ENCODE results near the gene NDUFA13. TPM values are rescaled to one million over a fixed set of nuclear protein-coding genes. Genes with fewer than 3 reads are reported as not detected.
A peak's percentile ranks its signal among the peaks of the same experiment; 100 is the strongest.

Gene NDUFA13
- total RNA-seq, 1 experiment from 2014 or later, result 354 TPM

DNA sequence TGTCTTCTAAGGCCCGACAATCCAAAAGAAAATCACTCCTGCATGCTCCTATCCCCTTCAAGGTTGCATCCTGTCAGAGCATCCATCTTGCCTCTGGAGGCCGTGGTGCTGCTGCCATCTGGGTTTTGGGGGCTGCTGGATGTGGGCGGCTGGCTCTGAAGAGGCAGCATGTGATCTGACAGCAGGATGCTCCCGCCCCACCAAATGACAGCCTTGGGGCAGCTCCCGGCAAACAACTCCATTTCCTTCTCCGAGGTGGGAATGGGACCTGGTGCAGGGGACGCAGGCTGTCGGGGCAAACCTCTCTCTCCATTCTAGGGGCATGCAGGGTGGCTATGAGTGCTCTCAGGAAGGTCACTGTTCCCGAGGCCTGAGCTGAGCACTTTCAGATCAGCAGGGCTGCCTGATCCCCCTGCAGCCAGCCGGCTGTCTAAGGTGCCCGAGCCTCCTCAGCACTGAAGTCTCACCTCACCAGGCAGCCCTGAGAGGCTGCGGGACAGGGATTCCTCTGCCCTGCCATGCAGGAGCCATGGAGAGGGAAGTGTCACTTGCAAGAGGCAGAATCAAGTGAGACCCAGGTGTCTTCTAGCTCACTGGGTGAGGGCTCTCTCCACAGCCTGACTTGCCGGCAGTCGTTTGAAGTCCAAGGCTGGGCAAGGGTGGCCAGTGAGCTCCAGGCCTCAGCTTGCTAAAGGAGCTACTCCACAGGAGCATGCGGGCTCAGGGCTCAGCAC lies 29.5 kb upstream of the NDUFA13 start:
- intact Hi-C loops (cut with micrococcal nuclease), result loop anchor here (5.0 kb wide), 1 partner anchor 79 kb away; the partner anchor contains the start of gene GATAD2A
- POLR2A ChIA-PET, result no interaction called here
- no peaks in the 10 kb centered on the region for H3K9me3 Mint-ChIP-seq (ENCODE audit: unreplicated experiment)
- TF ChIP-seq, protein P1, sequence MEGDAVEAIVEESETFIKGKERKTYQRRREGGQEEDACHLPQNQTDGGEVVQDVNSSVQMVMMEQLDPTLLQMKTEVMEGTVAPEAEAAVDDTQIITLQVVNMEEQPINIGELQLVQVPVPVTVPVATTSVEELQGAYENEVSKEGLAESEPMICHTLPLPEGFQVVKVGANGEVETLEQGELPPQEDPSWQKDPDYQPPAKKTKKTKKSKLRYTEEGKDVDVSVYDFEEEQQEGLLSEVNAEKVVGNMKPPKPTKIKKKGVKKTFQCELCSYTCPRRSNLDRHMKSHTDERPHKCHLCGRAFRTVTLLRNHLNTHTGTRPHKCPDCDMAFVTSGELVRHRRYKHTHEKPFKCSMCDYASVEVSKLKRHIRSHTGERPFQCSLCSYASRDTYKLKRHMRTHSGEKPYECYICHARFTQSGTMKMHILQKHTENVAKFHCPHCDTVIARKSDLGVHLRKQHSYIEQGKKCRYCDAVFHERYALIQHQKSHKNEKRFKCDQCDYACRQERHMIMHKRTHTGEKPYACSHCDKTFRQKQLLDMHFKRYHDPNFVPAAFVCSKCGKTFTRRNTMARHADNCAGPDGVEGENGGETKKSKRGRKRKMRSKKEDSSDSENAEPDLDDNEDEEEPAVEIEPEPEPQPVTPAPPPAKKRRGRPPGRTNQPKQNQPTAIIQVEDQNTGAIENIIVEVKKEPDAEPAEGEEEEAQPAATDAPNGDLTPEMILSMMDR (IDR thresholded peaks at IDR 0.05; ENCODE audit: unreplicated experiment), result no peak
- no peak overlapping the region for H3K27ac Mint-ChIP-seq (ENCODE audit: low read depth, unreplicated experiment)
- CTCF ChIA-PET, result interaction anchor here (0.6 to 7.5 kb wide), 5 partner anchors 8 to 121 kb away, joined by 3 to 176 read pairs (median 4); no protein-coding TSS in a partner anchor
- H3K4me3 Mint-ChIP-seq (ENCODE audit: unreplicated experiment), result no peak overlapping the region
- no peaks in the 10 kb centered on the region for H3K27me3 Mint-ChIP-seq (ENCODE audit: insufficient read depth, unreplicated experiment)
- no TSS peak for BruUV-seq (replicated peaks)
- no peak for DNase-seq (ENCODE audit: unreplicated experiment)
- peaks cover 25% of the 10 kb centered on the region for H3K36me3 Mint-ChIP-seq (ENCODE audit: insufficient read depth, unreplicated experiment)
- H3K4me1 Mint-ChIP-seq (ENCODE audit: insufficient read depth, unreplicated experiment), result peaks cover 12% of the 10 kb centered on the region

DNA sequence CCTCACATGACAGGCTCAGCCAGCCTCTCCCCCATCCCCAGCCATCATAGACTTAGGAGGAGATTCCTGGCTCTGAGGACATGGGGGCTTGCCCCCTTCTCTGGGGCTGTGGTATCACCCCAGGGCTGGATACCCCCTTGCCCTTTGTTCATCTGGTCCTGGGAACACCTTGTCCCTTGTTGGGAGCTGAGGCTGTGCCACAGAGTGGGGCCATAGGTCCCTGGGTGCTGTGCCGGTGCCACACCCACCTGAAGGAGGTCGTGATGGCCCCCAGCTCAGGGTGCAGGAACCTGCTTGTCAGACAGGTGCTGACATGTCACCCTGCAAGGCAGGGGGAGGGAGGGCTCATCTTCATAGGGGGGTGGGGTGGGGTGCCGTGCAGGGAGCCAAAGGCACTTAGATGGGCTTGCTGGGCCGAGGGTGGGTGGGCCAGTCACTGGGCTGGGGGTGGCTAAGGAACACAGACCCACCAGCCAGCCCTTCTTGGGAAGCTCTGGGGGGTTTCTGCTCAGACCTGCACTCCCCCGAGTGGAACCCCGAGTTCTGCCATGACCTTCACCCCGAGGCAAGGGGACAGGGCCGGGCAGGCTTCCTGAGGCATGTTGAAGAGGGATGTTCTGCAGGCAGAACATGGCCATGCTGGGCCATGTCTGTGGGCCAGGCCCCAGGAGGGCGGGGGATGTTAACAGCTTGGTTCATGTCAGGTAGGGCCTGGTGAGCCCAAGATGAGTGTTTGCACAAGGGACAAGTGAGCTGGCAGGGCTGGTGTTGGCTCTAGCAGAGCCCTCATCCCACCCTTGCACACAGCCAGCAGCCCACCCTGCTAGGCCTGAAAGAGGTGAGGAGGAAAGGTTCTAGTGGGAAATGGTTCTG lies 28.7 kb upstream of the NDUFA13 start:
- Mint-ChIP-seq H3K36me3 (ENCODE audit: insufficient read depth, unreplicated experiment) (peaks cover 19% of the 10 kb centered on the region), H3K27me3 (ENCODE audit: insufficient read depth, unreplicated experiment) (no peaks in the 10 kb centered on the region), H3K4me1 (ENCODE audit: insufficient read depth, unreplicated experiment) (peaks cover 12% of the 10 kb centered on the region), H3K4me3 (ENCODE audit: unreplicated experiment) (no peak overlapping the region), H3K9me3 (ENCODE audit: unreplicated experiment) (no peaks in the 10 kb centered on the region), H3K27ac (ENCODE audit: low read depth, unreplicated experiment) (peak overlapping the region; percentile 67)
- no peak for DNase-seq (ENCODE audit: unreplicated experiment)
- ChIA-PET POLR2A (interaction anchor here (0.8 kb wide), 1 partner anchor 102 kb away, joined by 4 read pairs; no protein-coding TSS in a partner anchor), CTCF (interaction anchor here (0.6 to 7.5 kb wide), 6 partner anchors 9 to 122 kb away, joined by 3 to 176 read pairs (median 4); no protein-coding TSS in a partner anchor)
- no TSS peak for BruUV-seq (replicated peaks)
- TF ChIP-seq, protein P1 (IDR thresholded peaks at IDR 0.05; ENCODE audit: unreplicated experiment), result no peak
- intact Hi-C loops (cut with micrococcal nuclease), result loop anchor here (5.0 kb wide), 1 partner anchor 80 kb away; the partner anchor contains the start of gene GATAD2A

DNA sequence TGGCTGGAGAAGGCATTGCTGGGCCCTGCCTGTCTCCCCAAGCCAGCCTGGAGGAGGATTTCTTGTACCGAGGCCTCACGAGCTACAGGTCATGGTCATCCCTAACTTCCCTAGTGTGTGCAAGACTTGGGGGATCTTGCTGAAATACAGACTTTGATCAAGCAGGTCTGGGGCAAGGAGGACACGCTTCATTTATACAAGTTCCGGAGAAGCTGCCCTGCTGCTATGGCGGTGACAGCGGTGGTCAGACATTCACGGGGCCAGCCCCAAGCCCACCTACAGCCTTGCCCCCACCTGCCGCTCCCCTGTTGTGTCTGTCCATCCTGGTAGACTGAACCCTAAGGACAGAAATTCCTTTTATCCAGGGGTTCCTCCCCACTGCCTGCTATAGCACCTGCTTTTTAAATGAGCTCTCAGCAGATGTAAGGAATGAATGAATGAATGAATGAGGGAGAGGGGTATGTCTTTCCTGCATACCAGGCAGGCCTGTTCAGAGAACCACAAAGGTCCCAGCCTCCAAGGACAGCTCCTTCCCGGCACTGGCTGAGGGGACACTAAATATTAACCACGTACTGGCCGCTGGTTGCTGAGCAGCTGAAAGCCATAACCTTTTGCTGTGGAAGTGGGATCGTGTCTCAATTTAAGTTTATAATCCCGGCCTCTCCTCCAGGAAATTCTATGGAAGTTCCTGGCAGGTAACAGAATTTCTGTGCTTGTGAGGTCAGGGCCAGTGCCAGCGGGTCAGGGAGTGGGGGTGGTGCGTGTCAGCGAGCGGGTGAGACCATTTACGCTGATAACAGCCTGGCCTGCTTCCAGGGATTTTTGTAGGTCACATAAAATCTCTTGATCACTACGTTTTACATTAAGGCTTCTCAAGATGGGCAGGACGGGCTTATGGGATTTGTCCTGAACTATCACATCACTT lies 27.8 kb upstream of the NDUFA13 start:
- Mint-ChIP-seq H3K27me3 (ENCODE audit: insufficient read depth, unreplicated experiment) (no peaks in the 10 kb centered on the region), H3K27ac (ENCODE audit: low read depth, unreplicated experiment) (peak overlapping the region; percentile 75), H3K36me3 (ENCODE audit: insufficient read depth, unreplicated experiment) (peaks cover 25% of the 10 kb centered on the region), H3K9me3 (ENCODE audit: unreplicated experiment) (no peaks in the 10 kb centered on the region), H3K4me1 (ENCODE audit: insufficient read depth, unreplicated experiment) (peaks cover 12% of the 10 kb centered on the region), H3K4me3 (ENCODE audit: unreplicated experiment) (no peak overlapping the region)
- ChIA-PET POLR2A (interaction anchor here (0.7 to 1.6 kb wide), 6 partner anchors 16 to 285 kb away, joined by 3 to 5 read pairs (median 4); partner anchors contain the start of genes NDUFA13, NR2C2AP and TSSK6), CTCF (interaction anchor here (0.6 to 7.5 kb wide), 11 partner anchors 8 to 156 kb away, joined by 3 to 176 read pairs (median 4); partner anchors contain the start of genes GATAD2A and GMIP)
- no TSS peak for BruUV-seq (replicated peaks)
- intact Hi-C loops (cut with micrococcal nuclease), result loop anchor here (5.0 kb wide), 1 partner anchor 81 kb away; the partner anchor contains the start of gene GATAD2A
- no peak for DNase-seq (ENCODE audit: unreplicated experiment)
- TF ChIP-seq, protein P1 (IDR thresholded peaks at IDR 0.05; ENCODE audit: unreplicated experiment), result no peak
